RWPE2 (cell line): ENCODE measurements around the gene PERCC1.
A peak's percentile ranks its signal among the peaks of the same experiment; 100 is the strongest.

Experiments
- ATAC-seq: fragments of 200-7000 bp; cut with Tn5 transposase; 3 replicates; pipeline ENCODE4 v1.9.1; 2021; ENCODE audit warnings: low read depth
- DNase-seq: peaks from one replicate; pipeline ENCODE4 v3.0.0-alpha.2; 2020; ENCODE audit warnings: low spot score
- H3K27ac ChIP-seq: fragments of 450-650 bp; 2 replicates; pipeline ENCODE4 v1.5.1; 2017; ENCODE audit warnings: mild to moderate bottlenecking; ENCODE audit not compliant: poor library complexity, severe bottlenecking
- H3K27me3 ChIP-seq: fragments of 250-450 bp; sonication (Bioruptor Pico); 2 replicates; pipeline ENCODE4 v1.5.1; 2021; ENCODE audit warnings: mild to moderate bottlenecking, moderate library complexity; ENCODE audit not compliant: insufficient read depth, poor library complexity, severe bottlenecking
- H3K36me3 ChIP-seq: fragments of 250-450 bp; sonication (Bioruptor Pico); 2 replicates; pipeline ENCODE4 v1.5.1; 2020; ENCODE audit warnings: low read depth, mild to moderate bottlenecking, moderate library complexity
- H3K4me1 ChIP-seq: fragments of 250-450 bp; sonication (Bioruptor Pico); 2 replicates; pipeline ENCODE4 v1.5.1; 2021; ENCODE audit warnings: mild to moderate bottlenecking, moderate library complexity; ENCODE audit not compliant: insufficient read depth, poor library complexity, severe bottlenecking
- H3K4me3 ChIP-seq: fragments of 250-450 bp; sonication (Bioruptor Pico); 2 replicates; pipeline ENCODE4 v1.5.1; 2021; ENCODE audit warnings: mild to moderate bottlenecking, moderate library complexity; ENCODE audit not compliant: severe bottlenecking
- H3K9me3 ChIP-seq: fragments of 250-450 bp; sonication (Bioruptor Pico); 2 replicates; pipeline ENCODE4 v1.5.1; 2021; ENCODE audit warnings: mild to moderate bottlenecking, moderate library complexity; ENCODE audit not compliant: severe bottlenecking
- CTCF ChIP-seq: fragments of 450-650 bp; IDR thresholded peaks from one replicate; pipeline ENCODE4 v1.5.1; 2017; ENCODE audit warnings: mild to moderate bottlenecking, moderate library complexity; ENCODE audit not compliant: poor library complexity, severe bottlenecking

PERCC1 gene

GRCh38 chr16:1425616-1426370 is 5.1 kb upstream of the PERCC1 start:
- H3K9me3 ChIP-seq: peaks cover 4% of the 10 kb centered on the region
- H3K4me1 ChIP-seq: no peaks in the 10 kb centered on the region
- H3K36me3 ChIP-seq: no peaks in the 10 kb centered on the region
- H3K4me3 ChIP-seq: no peak overlapping the region
- no peaks in the 10 kb centered on the region for H3K27me3 ChIP-seq
- ATAC-seq: no peak
- no peak overlapping the region for H3K27ac ChIP-seq
- no peak for DNase-seq
- TF ChIP-seq CTCF: no peak

GRCh38 chr16:1426734-1427471 is 4.0 kb upstream of the PERCC1 start:
- DNase-seq: peak; percentile 55

GRCh38 chr16:1427473-1428461 is 3.1 kb upstream of the PERCC1 start:
- H3K27me3 ChIP-seq: no peaks in the 10 kb centered on the region
- DNase-seq (peak; percentile 68), ATAC-seq (no peak)
- no peaks in the 10 kb centered on the region for H3K36me3 ChIP-seq
- H3K4me1 ChIP-seq: no peaks in the 10 kb centered on the region
- no peak for TF ChIP-seq CTCF
- no peak overlapping the region for H3K4me3 ChIP-seq
- no peak overlapping the region for H3K27ac ChIP-seq
- H3K9me3 ChIP-seq: no peaks in the 10 kb centered on the region

More at GRCh38 chr16:1426734-1427471, 4.0 kb upstream of the PERCC1 start:
- H3K4me3 ChIP-seq: no peak overlapping the region
- no peaks in the 10 kb centered on the region for H3K27me3 ChIP-seq
- no peak for ATAC-seq
- H3K9me3 ChIP-seq: peaks cover 2% of the 10 kb centered on the region
- TF ChIP-seq CTCF: no peak
- H3K27ac ChIP-seq: no peak overlapping the region
- H3K36me3 ChIP-seq: no peaks in the 10 kb centered on the region
- no peaks in the 10 kb centered on the region for H3K4me1 ChIP-seq

- H3K27me3 ChIP-seq: no peaks in the 10 kb centered on the region
- no peak overlapping the region for H3K4me3 ChIP-seq
- no peak overlapping the region for H3K27ac ChIP-seq
- peak; percentile 57 for DNase-seq
- ATAC-seq: peak; percentile 11; the same call in 1 of the 3 replicates
- H3K36me3 ChIP-seq: no peaks in the 10 kb centered on the region
- no peaks in the 10 kb centered on the region for H3K4me1 ChIP-seq
- TF ChIP-seq CTCF: no peak
- no peaks in the 10 kb centered on the region for H3K9me3 ChIP-seq
Observed at GRCh38 chr16:1428511-1428910, 2.4 kb upstream of the PERCC1 start.
